Stimulated activated CD4-positive, alpha-beta T cell treated with anti-CD3 and anti-CD28 coated beads, Interleukin-15, amount 100 ng/mL, for 48 hours (primary cell): ENCODE data around the gene UBE3C.
"Not testable (repeated sequence)": the region's sequence is repeated elsewhere in the genome, so short reads cannot be mapped to it uniquely, and the experiment has no call there.

Source experiments
- DNase-seq, 2 donors: peaks; one replicate each; pipeline ENCODE4 v3.0.0-alpha.2; 2020; ENCODE audit warnings: low read depth in 2 of 2

The UBE3C gene

GRCh38 chr7:157138424-157139110 is at the start of gene UBE3C:
Gene UBE3C, plus strand, starts transcription at chr7:157138926. Its CDS starts 347 bp downstream, at chr7:157139273.
- DNase-seq: peak; percentile 77 to 86

GRCh38 chr7:157089100-157089610 is 49.6 kb upstream of the UBE3C start:
- no peak for DNase-seq

GRCh38 chr7:157090485-157091165 is 48.1 kb upstream of the UBE3C start:
- DNase-seq: no peak

GRCh38 chr7:157096286-157097055 is 42.3 kb upstream of the UBE3C start:
- no peak for DNase-seq

- DNase-seq: no peak
Measured at GRCh38 chr7:157097056-157097329, 41.7 kb upstream of the UBE3C start.

- DNase-seq: no peak
Measured at GRCh38 chr7:157097569-157097968, 41.2 kb upstream of the UBE3C start.

- not testable (repeated sequence) for DNase-seq
Measured at GRCh38 chr7:157100005-157100404, 38.7 kb upstream of the UBE3C start.

- DNase-seq: not testable (repeated sequence)
Measured at GRCh38 chr7:157103641-157104040, 35.1 kb upstream of the UBE3C start.

GRCh38 chr7:157111311-157111710 is 27.4 kb upstream of the UBE3C start:
- no peak for DNase-seq

- DNase-seq: no peak
Measured at GRCh38 chr7:157112706-157113105, 26.0 kb upstream of the UBE3C start.

GRCh38 chr7:157113607-157114006 is 25.1 kb upstream of the UBE3C start:
- DNase-seq: no peak

GRCh38 chr7:157116762-157117161 is 22.0 kb upstream of the UBE3C start:
- DNase-seq: no peak

GRCh38 chr7:157117796-157118195 is 20.9 kb upstream of the UBE3C start:
- no peak for DNase-seq

- no peak for DNase-seq
Measured at GRCh38 chr7:157120181-157120580, 18.5 kb upstream of the UBE3C start.

GRCh38 chr7:157121184-157121715 is 17.5 kb upstream of the UBE3C start:
- DNase-seq: no peak

GRCh38 chr7:157122800-157123495 is 15.8 kb upstream of the UBE3C start:
- no peak for DNase-seq

- DNase-seq: no peak
Measured at GRCh38 chr7:157124690-157125089, 14.0 kb upstream of the UBE3C start.

GRCh38 chr7:157125376-157126223 is 13.1 kb upstream of the UBE3C start:
- no peak for DNase-seq

- no peak for DNase-seq
Measured at GRCh38 chr7:157126921-157127320, 11.8 kb upstream of the UBE3C start.

- no peak for DNase-seq
Measured at GRCh38 chr7:157129200-157129599, 9.5 kb upstream of the UBE3C start.

- no peak for DNase-seq
Measured at GRCh38 chr7:157129907-157130460, 8.7 kb upstream of the UBE3C start.
